Chondrocyte (in vitro differentiated cells): ENCODE results near the gene TMEM175. TPM values are rescaled to one million over a fixed set of nuclear protein-coding genes. Genes with fewer than 3 reads are reported as not detected.
"Not testable (repeated sequence)": the region's sequence is repeated elsewhere in the genome, so short reads cannot be mapped to it uniquely, and the experiment has no call there.

Experiments used
- DNase-seq: peaks from one replicate; pipeline ENCODE4 v3.0.0; 2021; ENCODE audit warnings: mixed read lengths, low spot score
- H3K27ac Mint-ChIP-seq: one replicate; pipeline ENCODE4 v1.8.0; 2021; ENCODE audit warnings: mild to moderate bottlenecking, moderate library complexity, mixed read lengths; ENCODE audit not compliant: unreplicated experiment
- H3K27me3 Mint-ChIP-seq: 2 replicates; pipeline ENCODE4 v1.8.0; 2021; ENCODE audit warnings: low read depth, mixed read lengths
- H3K36me3 Mint-ChIP-seq: 2 replicates; pipeline ENCODE4 v1.8.0; 2021; ENCODE audit warnings: low read depth, mixed read lengths
- H3K4me1 Mint-ChIP-seq: 2 replicates; pipeline ENCODE4 v1.8.0; 2021; ENCODE audit warnings: low read depth, mild to moderate bottlenecking, mixed read lengths
- H3K4me3 Mint-ChIP-seq: one replicate; pipeline ENCODE4 v1.8.0; 2021; ENCODE audit warnings: mild to moderate bottlenecking, moderate library complexity, mixed read lengths; ENCODE audit not compliant: unreplicated experiment
- H3K9me3 Mint-ChIP-seq: 2 replicates; pipeline ENCODE4 v1.8.0; 2021; ENCODE audit warnings: low read depth, mixed read lengths
- CTCF ChIP-seq: fragments of 200-600 bp; sonication (generic); IDR thresholded peaks from 2 replicates; pipeline ENCODE4 v1.5.0; 2021; ENCODE audit warnings: antibody characterized with exemption, mild to moderate bottlenecking, moderate library complexity
- total RNA-seq: library from RNA; stranded (reverse); gene quantifications from 3 replicates; pipeline ENCODE4 v1.2.1, GENCODE V29; 2021

The TMEM175 gene
- total RNA-seq, 1 donor from 2014 or later, result 26.1 TPM

- H3K9me3 Mint-ChIP-seq, result no peaks in the 10 kb centered on the region
- H3K4me3 Mint-ChIP-seq, result peak overlapping the region; percentile 86
- H3K36me3 Mint-ChIP-seq, result no peaks in the 10 kb centered on the region
- H3K27me3 Mint-ChIP-seq, result no peaks in the 10 kb centered on the region
- peaks cover 36% of the 10 kb centered on the region for H3K4me1 Mint-ChIP-seq
- DNase-seq, result no peak
- TF ChIP-seq CTCF, result no peak
- peak overlapping the region; percentile 92 for H3K27ac Mint-ChIP-seq
Measured at GRCh38 chr4:930028-930551, 2.2 kb upstream of the TMEM175 start.

- H3K27ac Mint-ChIP-seq, result peak overlapping the region; percentile 92
- H3K27me3 Mint-ChIP-seq, result no peaks in the 10 kb centered on the region
- peak overlapping the region; percentile 86 for H3K4me3 Mint-ChIP-seq
- peaks cover 30% of the 10 kb centered on the region for H3K4me1 Mint-ChIP-seq
- H3K9me3 Mint-ChIP-seq, result no peaks in the 10 kb centered on the region
- no peak for DNase-seq
- TF ChIP-seq CTCF, result no peak
- H3K36me3 Mint-ChIP-seq, result no peaks in the 10 kb centered on the region
Measured at GRCh38 chr4:930827-931193, 1.4 kb upstream of the TMEM175 start.

GRCh38 chr4:931194-931959 is 883 bp upstream of the TMEM175 start:
- no peaks in the 10 kb centered on the region for H3K9me3 Mint-ChIP-seq
- peak; percentile 81 for DNase-seq
- no peak for TF ChIP-seq CTCF
- H3K4me1 Mint-ChIP-seq, result peaks cover 30% of the 10 kb centered on the region
- H3K36me3 Mint-ChIP-seq, result no peaks in the 10 kb centered on the region
- peak overlapping the region; percentile 86 for H3K4me3 Mint-ChIP-seq
- no peaks in the 10 kb centered on the region for H3K27me3 Mint-ChIP-seq
- peak overlapping the region; percentile 92 for H3K27ac Mint-ChIP-seq

- H3K4me3 Mint-ChIP-seq, result peak overlapping the region; percentile 86
- TF ChIP-seq CTCF, result peak; percentile 12
- peak; percentile 57 for DNase-seq
- peaks cover 30% of the 10 kb centered on the region for H3K4me1 Mint-ChIP-seq
- no peaks in the 10 kb centered on the region for H3K9me3 Mint-ChIP-seq
- no peaks in the 10 kb centered on the region for H3K36me3 Mint-ChIP-seq
- peak overlapping the region; percentile 92 for H3K27ac Mint-ChIP-seq
- H3K27me3 Mint-ChIP-seq, result no peaks in the 10 kb centered on the region
Measured at GRCh38 chr4:932713-933070, 432 bp downstream of the TMEM175 start.

GRCh38 chr4:939508-939907 is 7.2 kb downstream of the TMEM175 start:
- H3K27me3 Mint-ChIP-seq, H3K36me3 Mint-ChIP-seq, H3K4me3 Mint-ChIP-seq, H3K4me1 Mint-ChIP-seq, H3K27ac Mint-ChIP-seq, H3K9me3 Mint-ChIP-seq, DNase-seq: not testable (repeated sequence)
